H1 (cell line): ENCODE data around the gene QSOX1. TPM values are rescaled to one million over a fixed set of nuclear protein-coding genes. Genes with fewer than 3 reads are reported as not detected.

Experiments used
- CTCF ChIA-PET: fragments of 300-600 bp; sonication (Branson Sonifier 250); formaldehyde crosslinking; loops from one replicate; lab custom pipeline; 2021; ENCODE audit not compliant: partially characterized antibody; lab: Charles Lee
- POLR2A ChIA-PET: fragments of 300-600 bp; sonication (Branson Sonifier 250); formaldehyde crosslinking; loops from one replicate; lab custom pipeline; 2021; ENCODE audit warnings: inconsistent platforms; ENCODE audit not compliant: partially characterized antibody; lab: Charles Lee
- DNase-seq, 2 experiments: peaks; one replicate each; pipeline versions ENCODE4 v3.0.0 to v3.0.0-alpha.2; 2010 to 2022; ENCODE audit warnings: low spot score in 2 of 2, low read depth in 1 of 2, mixed read lengths in 1 of 2
- FAIRE-seq: peaks from 2 replicates; lab custom pipeline; 2011; peaks lifted over from hg19 to GRCh38; lab: Jason Lieb, UNC
- H2AFZ ChIP-seq: 2 replicates; pipeline ENCODE4 v1.8.1; 2012; ENCODE audit warnings: low read length, inconsistent platforms
- H2AK5ac ChIP-seq: 2 replicates; pipeline ENCODE4 v1.6.1; 2013; ENCODE audit warnings: low read depth, low read length
- H2BK120ac ChIP-seq: replicated peaks from 2 replicates; pipeline ENCODE3; 2013; ENCODE audit warnings: low read depth, low read length, inconsistent platforms
- H2BK12ac ChIP-seq: 2 replicates; pipeline ENCODE4 v1.6.1; 2013; ENCODE audit warnings: low read depth, low read length
- H2BK15ac ChIP-seq: 2 replicates; pipeline ENCODE4 v1.6.1; 2013; ENCODE audit warnings: low read length
- H2BK20ac ChIP-seq: 2 replicates; pipeline ENCODE4 v1.6.1; 2013; ENCODE audit warnings: low read length
- H2BK5ac ChIP-seq: 2 replicates; pipeline ENCODE4 v1.6.1; 2013; ENCODE audit warnings: low read depth, low read length
- H3K14ac ChIP-seq: 2 replicates; pipeline ENCODE4 v1.6.1; 2013; ENCODE audit warnings: inconsistent platforms; ENCODE audit not compliant: insufficient read length
- H3K18ac ChIP-seq: 2 replicates; pipeline ENCODE4 v1.6.1; 2013; ENCODE audit warnings: low read length; ENCODE audit errors: extremely low read depth
- H3K23ac ChIP-seq: 2 replicates; pipeline ENCODE4 v1.6.1; 2013; ENCODE audit warnings: inconsistent platforms; ENCODE audit not compliant: insufficient read length
- H3K23me2 ChIP-seq: 2 replicates; pipeline ENCODE4 v1.6.1; 2013; ENCODE audit warnings: low read depth, low read length
- H3K27ac ChIP-seq: 2 replicates; pipeline ENCODE4 v1.6.1; 2011; ENCODE audit warnings: low read depth, low read length, inconsistent platforms
- H3K27me3 ChIP-seq, 4 experiments: replicated peaks in 1 of 4; 1 replicate in 1 of 4; 2 replicates in 3 of 4; pipeline versions ENCODE4 v1.6.1 to v1.8.1; 2011 to 2013; ENCODE audit warnings: low read length in 3 of 4, mild to moderate bottlenecking in 3 of 4, inconsistent platforms in 2 of 4, mixed read lengths in 2 of 4, moderate library complexity in 1 of 4; ENCODE audit not compliant: control insufficient read depth in 3 of 4, insufficient read depth in 3 of 4; ENCODE audit errors: extremely low read depth in 1 of 4
- H3K36me3 ChIP-seq, 4 experiments: 2 replicates each; pipeline versions ENCODE4 v1.6.1 to v1.8.1; 2011 to 2013; ENCODE audit warnings: mild to moderate bottlenecking in 4 of 4, low read length in 3 of 4, moderate library complexity in 2 of 4, control low read depth in 1 of 4, inconsistent platforms in 1 of 4; ENCODE audit not compliant: insufficient read depth in 4 of 4, control insufficient read depth in 2 of 4
- H3K4ac ChIP-seq: replicated peaks from 2 replicates; pipeline ENCODE3; 2013; ENCODE audit warnings: low read length, low read depth, mixed read lengths, inconsistent platforms; ENCODE audit not compliant: insufficient read length
- H3K4me1 ChIP-seq, 4 experiments: replicated peaks in 1 of 4; 1 replicate in 1 of 4; 2 replicates in 3 of 4; pipeline versions ENCODE4 v1.6.1 to v1.8.1; 2011 to 2013; ENCODE audit warnings: low read length in 3 of 4, inconsistent platforms in 2 of 4, mixed read lengths in 1 of 4; ENCODE audit not compliant: insufficient read depth in 4 of 4, control insufficient read depth in 3 of 4
- H3K4me2 ChIP-seq, 2 experiments: 2 replicates each; pipeline versions ENCODE4 v1.6.1 to v1.8.1; 2011 to 2013; ENCODE audit warnings: low read depth in 2 of 2, low read length in 2 of 2, control low read depth in 1 of 2, inconsistent platforms in 1 of 2, mild to moderate bottlenecking in 1 of 2; ENCODE audit not compliant: insufficient read depth in 1 of 2
- H3K4me3 ChIP-seq, 4 experiments: fragments of 200-600, 300-600 bp in 1 of 4; sonication (generic), shearing (Covaris generic), sonication (Bioruptor Twin) in 1 of 4; 2 replicates each; pipeline versions ENCODE4 v1.5.1 to v1.8.1; 2011 to 2016; ENCODE audit warnings: low read length in 4 of 4, low read depth in 3 of 4, control low read depth in 2 of 4, inconsistent platforms in 2 of 4, mild to moderate bottlenecking in 2 of 4, mixed read lengths in 1 of 4, moderate library complexity in 1 of 4; ENCODE audit not compliant: insufficient read depth in 2 of 4; ENCODE audit errors: extremely low read depth in 1 of 4
- H3K56ac ChIP-seq: replicated peaks from 2 replicates; pipeline ENCODE3; 2013; ENCODE audit warnings: low read depth, mild to moderate bottlenecking, mixed read lengths, low read length, inconsistent platforms; ENCODE audit not compliant: insufficient read length
- H3K79me1 ChIP-seq: 2 replicates; pipeline ENCODE4 v1.6.1; 2013; ENCODE audit warnings: low read depth, low read length, control low read depth
- H3K79me2 ChIP-seq, 2 experiments: 2 replicates each; pipeline versions ENCODE4 v1.6.1 to v1.8.1; 2012 to 2013; ENCODE audit warnings: low read length in 2 of 2, mild to moderate bottlenecking in 2 of 2, inconsistent platforms in 1 of 2; ENCODE audit not compliant: insufficient read depth in 2 of 2, control insufficient read depth in 1 of 2
- H3K9ac ChIP-seq, 4 experiments: replicated peaks in 1 of 4; 1 replicate in 1 of 4; 2 replicates in 3 of 4; pipeline versions ENCODE4 v1.6.1 to v1.8.1; 2011 to 2013; ENCODE audit warnings: low read depth in 3 of 4, low read length in 3 of 4, control low read depth in 2 of 4, mild to moderate bottlenecking in 2 of 4, moderate library complexity in 2 of 4, inconsistent platforms in 1 of 4; ENCODE audit errors: extremely low read depth in 1 of 4
- H3K9me3 ChIP-seq, 2 experiments: 2 replicates each; pipeline versions ENCODE4 v1.6.1 to v1.8.1; 2012 to 2013; ENCODE audit warnings: mild to moderate bottlenecking in 2 of 2, moderate library complexity in 2 of 2, control low read depth in 1 of 2, inconsistent platforms in 1 of 2, low read depth in 1 of 2, low read length in 1 of 2, mixed read lengths in 1 of 2; ENCODE audit not compliant: insufficient read depth in 2 of 2
- H4K20me1 ChIP-seq, 2 experiments: replicated peaks in 1 of 2; 2 replicates each; pipeline versions ENCODE3 to v1.8.1; 2011 to 2013; ENCODE audit warnings: inconsistent platforms in 2 of 2, low read length in 2 of 2, mild to moderate bottlenecking in 1 of 2; ENCODE audit not compliant: insufficient read depth in 2 of 2, control insufficient read depth in 1 of 2
- H4K5ac ChIP-seq: 2 replicates; pipeline ENCODE4 v1.6.1; 2013; ENCODE audit warnings: low read length, low read depth, mixed read lengths, inconsistent platforms; ENCODE audit not compliant: insufficient read length
- H4K8ac ChIP-seq: 2 replicates; pipeline ENCODE4 v1.8.0; 2013; ENCODE audit warnings: mild to moderate bottlenecking, moderate library complexity, low read length, inconsistent platforms; ENCODE audit not compliant: insufficient read depth; ENCODE audit errors: extremely low read depth
- H4K91ac ChIP-seq: replicated peaks from 2 replicates; pipeline ENCODE3; 2013; ENCODE audit warnings: low read length, mixed read lengths, inconsistent platforms; ENCODE audit not compliant: insufficient read length
- POLR2A ChIP-seq, 2 experiments: IDR thresholded peaks; 1 replicate in 1 of 2; 2 replicates in 1 of 2; pipeline ENCODE4 v1.6.1; 2011; ENCODE audit warnings: low read depth in 2 of 2, low read length in 2 of 2, mild to moderate bottlenecking in 2 of 2; ENCODE audit errors: control extremely low read depth in 1 of 2
- SP2 ChIP-seq: IDR thresholded peaks from 2 replicates; pipeline ENCODE4 v1.6.1; 2012; ENCODE audit warnings: mild to moderate bottlenecking, low read length, inconsistent platforms
- WGBS, 2 experiments: shearing (Covaris generic) in 1 of 2; methylation state at CpG; one replicate each; pipeline versions ENCODE4 v1.1.6 to v1.1.7; 2013 to 2015; ENCODE audit warnings: low lambda C conversion rate in 2 of 2, mixed read lengths in 2 of 2, inconsistent platforms in 1 of 2, low coverage in 1 of 2, missing lambda C conversion rate in 1 of 2; ENCODE audit not compliant: insufficient replicate concordance in 2 of 2, insufficient coverage in 1 of 2, insufficient read length in 1 of 2; ENCODE audit errors: extremely low coverage in 1 of 2, missing lambda C conversion rate in 1 of 2; 5-methylcytosine and 5-hydroxymethylcytosine counted together
- polyA plus RNA-seq, 7 experiments: library from polyadenylated mRNA; depleted of rRNA in 3 of 7; stranded (reverse) in 5 of 7; unstranded in 2 of 7; fragments of >200 nt in 5 of 7; fragments of 200-250 nt in 2 of 7; gene quantifications; 1 replicate in 5 of 7; 2 replicates in 1 of 7; 4 replicates in 1 of 7; pipeline versions ENCODE4 v1.2.1 to v1.2.3, GENCODE V29; 2011 to 2013; ENCODE audit warnings: missing spikeins in 2 of 7, mixed read lengths in 2 of 7
- total RNA-seq: library from RNA; stranded (reverse); fragmentation: NEBNext Ultra II Directional; extraction: Animal tissue kit (Norgen Biotek cat#: 25700); gene quantifications from 2 replicates; pipeline ENCODE4 v1.2.1, GENCODE V29; 2021

QSOX1 gene
- total and polyA plus RNA-seq, 2 of the 8 experiments (the other 6 are each of a cell fraction or from before 2014, with no cell fraction given) = 97.7 to 123 TPM

DNA sequence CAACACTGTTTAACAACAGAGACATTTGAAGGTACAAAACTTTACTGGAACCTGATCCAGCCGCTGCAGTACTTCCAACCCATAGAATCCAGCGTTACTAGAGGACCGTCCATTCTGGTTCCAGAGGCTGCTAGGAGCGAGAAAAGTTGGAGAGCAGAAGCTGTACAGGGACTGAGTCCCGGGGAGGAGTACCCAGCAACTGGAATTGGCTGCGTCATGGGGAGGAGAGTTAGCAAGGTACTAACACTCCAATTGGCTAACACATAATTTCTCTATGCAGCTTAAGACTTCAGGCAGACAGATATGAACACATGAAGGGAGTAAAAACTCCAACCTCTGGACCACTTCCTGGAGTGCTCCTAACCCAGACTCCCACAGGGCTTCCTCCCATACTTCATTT, 2.1 kb upstream of the QSOX1 start:
- Histone ChIP-seq H2BK15ac (no peak overlapping the region), H3K36me3 (no peaks in the 10 kb centered on the region), H2BK12ac (no peak overlapping the region), H3K9me3 (no peaks in the 10 kb centered on the region)
- TF ChIP-seq POLR2A (IDR thresholded peaks at IDR 0.05; ENCODE audit: control extremely low read depth in 1 of 2, low read depth in 2 of 2, low read length in 2 of 2) (no peak), SP2 (no peak)
- TF ChIP-seq, all 59 proteins: peak for 0
- H4K8ac ChIP-seq = no peak overlapping the region
- H3K79me2 ChIP-seq = peaks cover 5 to 19% of the 10 kb centered on the region in 2 experiments; a peak in 3 of 4 replicates
- WGBS, 2 experiments = 93% methylated on average over 6 of the region's 6 CpGs; no CpG with 5 or more reads in 1 of the 2 experiments
- no peak overlapping the region for H3K14ac ChIP-seq
- no peak overlapping the region for H3K4ac ChIP-seq
- no peak overlapping the region for H3K56ac ChIP-seq
- ChIA-PET CTCF (interaction anchor here (0.6 to 8.1 kb wide), 2 partner anchors 15 to 219 kb away, joined by 3 to 108 read pairs; no protein-coding TSS in a partner anchor), POLR2A (interaction anchor here (1.0 to 1.2 kb wide), 2 partner anchors 51 to 70 kb away, joined by 3 read pairs; no protein-coding TSS in a partner anchor)
- H3K23me2 ChIP-seq = peaks cover 8% of the 10 kb centered on the region
- H3K27me3 ChIP-seq = peaks cover 0 to 15% (median 8%) of the 10 kb centered on the region in 4 experiments; a peak in 5 of 7 replicates
- no peak overlapping the region for H3K9ac ChIP-seq
- no peak for FAIRE-seq
- H2BK20ac ChIP-seq = no peak overlapping the region
- H2BK5ac ChIP-seq = no peak overlapping the region
- H2AK5ac ChIP-seq = no peak overlapping the region
- H3K79me1 ChIP-seq = no peaks in the 10 kb centered on the region
- no peak overlapping the region for H2BK120ac ChIP-seq
- H4K5ac ChIP-seq = no peak overlapping the region
- DNase-seq = no peak
- H4K91ac ChIP-seq = no peak overlapping the region
- H3K4me2 ChIP-seq = no peak overlapping the region
- H4K20me1 ChIP-seq = peaks cover 3 to 6% of the 10 kb centered on the region in 2 experiments
- peaks cover 1 to 6% (median 3%) of the 10 kb centered on the region in 4 experiments; a peak in 6 of 7 replicates for H3K4me1 ChIP-seq
- no peak overlapping the region for H3K18ac ChIP-seq
- no peak overlapping the region for H3K23ac ChIP-seq
- no peak overlapping the region for H3K27ac ChIP-seq
- H3K4me3 ChIP-seq = no peak overlapping the region
- H2AFZ ChIP-seq = no peak overlapping the region
